SU-DHL-6 (cell line): ENCODE measurements around the gene BNC2.
"Not testable (repeated sequence)": the region's sequence is repeated elsewhere in the genome, so short reads cannot be mapped to it uniquely, and the experiment has no call there.

Experiments used
- H2AFZ ChIP-seq: fragments of 200-600 bp; sonication (generic); 2 replicates; pipeline ENCODE4 v1.6.1; 2014; ENCODE audit warnings: low read depth, mild to moderate bottlenecking, moderate library complexity, mixed read lengths, antibody characterized with exemption, low read length; ENCODE audit not compliant: severe bottlenecking
- H3F3A ChIP-seq: fragments of 200-600 bp; shearing (Covaris generic); 2 replicates; pipeline ENCODE4 v1.6.0; 2016; ENCODE audit warnings: antibody characterized with exemption, mild to moderate bottlenecking; ENCODE audit not compliant: insufficient read depth
- H3K27ac ChIP-seq: fragments of 200-600 bp; sonication (generic); 2 replicates; pipeline ENCODE4 v1.5.1; 2016; ENCODE audit warnings: low read depth, mild to moderate bottlenecking, low read length, moderate library complexity, mixed read lengths
- H3K27me3 ChIP-seq: fragments of 200-600 bp; sonication (generic), shearing (Covaris generic); 2 replicates; pipeline ENCODE4 v1.6.0; 2014; ENCODE audit warnings: mild to moderate bottlenecking, low read length
- H3K36me3 ChIP-seq: fragments of 200-600 bp; sonication (generic); 2 replicates; pipeline ENCODE4 v1.6.1; 2014; ENCODE audit warnings: mild to moderate bottlenecking, low read length, mixed read lengths
- H3K4me2 ChIP-seq: fragments of 300-600, 200-600 bp; shearing (Covaris generic), sonication (generic); 2 replicates; pipeline ENCODE4 v1.6.0; 2014; ENCODE audit warnings: low read length, low read depth, mild to moderate bottlenecking; ENCODE audit not compliant: poor library complexity, severe bottlenecking
- H3K4me3 ChIP-seq: fragments of 200-600 bp; sonication (generic); 2 replicates; pipeline ENCODE4 v1.5.1; 2014; ENCODE audit warnings: antibody characterized with exemption, low read length, mild to moderate bottlenecking, mixed read lengths; ENCODE audit not compliant: insufficient read depth, poor library complexity, severe bottlenecking
- H3K79me2 ChIP-seq: fragments of 200-600 bp; sonication (generic); 2 replicates; pipeline ENCODE4 v1.6.1; 2014; ENCODE audit warnings: mild to moderate bottlenecking, low read length, moderate library complexity; ENCODE audit not compliant: insufficient read depth
- H3K9ac ChIP-seq: fragments of 200-600 bp; sonication (generic); 2 replicates; pipeline ENCODE4 v1.7.0; 2014; ENCODE audit warnings: mild to moderate bottlenecking, low read length
- H3K9me2 ChIP-seq: fragments of 200-600 bp; sonication (generic); replicated peaks from 2 replicates; pipeline ENCODE4 v1.6.1; 2014; ENCODE audit warnings: low read length; ENCODE audit not compliant: insufficient read depth
- H3K9me3 ChIP-seq: fragments of 200-600 bp; sonication (generic); 2 replicates; pipeline ENCODE4 v1.6.1; 2014; ENCODE audit warnings: low read length, mixed read lengths; ENCODE audit not compliant: insufficient read depth
- H4K20me1 ChIP-seq: fragments of 200-600 bp; sonication (generic); 2 replicates; pipeline ENCODE4 v1.6.1; 2014; ENCODE audit warnings: low read depth, mild to moderate bottlenecking, antibody characterized with exemption, low read length, moderate library complexity, mixed read lengths
- EZH2phosphoT487 ChIP-seq: fragments of 200-600 bp; sonication (generic), shearing (Covaris generic); conservative IDR thresholded peaks from 2 replicates; pipeline ENCODE4 v1.6.1; 2018; ENCODE audit warnings: mild to moderate bottlenecking, antibody characterized with exemption, low read length, moderate library complexity, mixed read lengths
- TF ChIP-seq, protein P1 (sequence below): fragments of 200-600 bp; sonication (generic); IDR thresholded peaks from one replicate; pipeline ENCODE4 v1.5.1; 2017; ENCODE audit warnings: antibody characterized with exemption, mild to moderate bottlenecking, low read length, moderate library complexity; ENCODE audit not compliant: insufficient read depth, poor library complexity, severe bottlenecking

BNC2 gene

DNA sequence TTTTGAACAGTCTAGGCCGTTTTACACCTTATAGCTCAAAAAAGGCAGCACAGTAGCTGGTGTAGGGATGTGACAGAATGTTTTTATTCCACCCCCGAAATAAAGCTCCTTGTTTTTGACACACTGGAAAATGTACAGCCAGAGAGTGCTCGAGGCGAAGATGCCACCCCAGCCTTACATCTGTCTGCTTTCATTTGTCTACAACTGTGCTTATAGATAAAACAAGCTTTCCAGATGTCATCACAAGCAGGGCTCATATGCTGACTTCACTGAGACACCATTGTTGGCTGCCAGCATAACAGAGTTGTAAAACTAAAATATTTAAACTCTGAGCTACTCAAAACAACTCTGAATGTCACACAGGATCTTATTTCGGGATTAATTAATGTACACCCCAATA is 386.3 kb downstream of the BNC2 start:
- Histone ChIP-seq H2AFZ (no peak overlapping the region), H3K4me2 (no peak overlapping the region), H4K20me1 (no peaks in the 10 kb centered on the region), H3K9me2 (no peaks in the 10 kb centered on the region), H3K9ac (no peak overlapping the region), H3K79me2 (no peaks in the 10 kb centered on the region), H3K36me3 (no peaks in the 10 kb centered on the region), H3F3A (no peaks in the 10 kb centered on the region), H3K27me3 (no peaks in the 10 kb centered on the region; the same call in 1 of the 2 replicates), H3K4me3 (no peak overlapping the region), H3K9me3 (no peaks in the 10 kb centered on the region), H3K27ac (no peak overlapping the region)
- no peak for TF ChIP-seq EZH2phosphoT487

DNA sequence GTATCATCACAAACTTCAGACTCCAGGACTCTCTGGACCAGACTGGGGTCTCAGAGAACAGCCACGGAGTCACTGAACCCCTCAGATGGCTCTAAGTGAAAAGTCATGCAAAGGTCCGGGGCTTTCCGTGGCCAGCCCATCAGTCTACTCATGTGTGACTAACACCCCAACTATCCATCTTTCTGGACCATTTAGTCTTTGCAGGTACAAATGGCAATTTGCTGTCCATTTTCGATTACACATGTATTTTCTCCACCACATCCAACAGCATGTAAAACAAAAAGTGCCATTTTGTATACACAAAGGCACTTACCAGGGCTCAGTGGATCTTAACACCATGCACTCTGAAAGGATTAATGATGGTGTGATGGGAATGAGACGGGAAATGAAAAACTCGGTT is 387.7 kb downstream of the BNC2 start:
- no peak overlapping the region for H3K4me2 ChIP-seq
- H3K9me2 ChIP-seq = no peaks in the 10 kb centered on the region
- H3F3A ChIP-seq = no peaks in the 10 kb centered on the region
- TF ChIP-seq, protein P1, sequence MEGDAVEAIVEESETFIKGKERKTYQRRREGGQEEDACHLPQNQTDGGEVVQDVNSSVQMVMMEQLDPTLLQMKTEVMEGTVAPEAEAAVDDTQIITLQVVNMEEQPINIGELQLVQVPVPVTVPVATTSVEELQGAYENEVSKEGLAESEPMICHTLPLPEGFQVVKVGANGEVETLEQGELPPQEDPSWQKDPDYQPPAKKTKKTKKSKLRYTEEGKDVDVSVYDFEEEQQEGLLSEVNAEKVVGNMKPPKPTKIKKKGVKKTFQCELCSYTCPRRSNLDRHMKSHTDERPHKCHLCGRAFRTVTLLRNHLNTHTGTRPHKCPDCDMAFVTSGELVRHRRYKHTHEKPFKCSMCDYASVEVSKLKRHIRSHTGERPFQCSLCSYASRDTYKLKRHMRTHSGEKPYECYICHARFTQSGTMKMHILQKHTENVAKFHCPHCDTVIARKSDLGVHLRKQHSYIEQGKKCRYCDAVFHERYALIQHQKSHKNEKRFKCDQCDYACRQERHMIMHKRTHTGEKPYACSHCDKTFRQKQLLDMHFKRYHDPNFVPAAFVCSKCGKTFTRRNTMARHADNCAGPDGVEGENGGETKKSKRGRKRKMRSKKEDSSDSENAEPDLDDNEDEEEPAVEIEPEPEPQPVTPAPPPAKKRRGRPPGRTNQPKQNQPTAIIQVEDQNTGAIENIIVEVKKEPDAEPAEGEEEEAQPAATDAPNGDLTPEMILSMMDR = no peak
- TF ChIP-seq EZH2phosphoT487 = no peak
- H3K9ac ChIP-seq = no peak overlapping the region
- H2AFZ ChIP-seq = no peak overlapping the region
- H3K4me3 ChIP-seq = no peak overlapping the region
- H3K27me3 ChIP-seq = no peaks in the 10 kb centered on the region; the same call in 1 of the 2 replicates
- no peaks in the 10 kb centered on the region for H3K36me3 ChIP-seq
- no peaks in the 10 kb centered on the region for H3K79me2 ChIP-seq
- no peaks in the 10 kb centered on the region for H3K9me3 ChIP-seq
- H3K27ac ChIP-seq = no peak overlapping the region
- H4K20me1 ChIP-seq = no peaks in the 10 kb centered on the region

DNA sequence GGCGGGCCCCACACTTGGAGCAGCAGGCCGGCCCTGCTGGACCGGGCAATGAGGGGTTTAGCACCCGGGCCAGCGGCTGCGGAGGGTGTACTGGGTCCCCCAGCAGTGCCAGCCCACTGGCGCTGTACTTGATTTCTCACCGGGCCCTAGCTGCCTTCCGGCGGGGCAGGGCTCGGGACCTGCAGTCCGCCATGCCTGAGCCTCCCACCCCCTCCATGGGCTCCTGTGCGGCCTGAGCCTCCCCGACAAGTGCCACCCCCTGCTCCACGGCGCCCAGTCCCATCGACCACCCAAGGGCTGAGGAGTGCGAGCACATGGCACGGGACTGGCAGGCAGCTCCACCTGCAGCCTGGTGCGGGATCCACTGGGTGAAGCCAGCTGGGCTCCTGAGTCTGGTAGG is 389.9 kb downstream of the BNC2 start:
- H3K27me3 ChIP-seq, H3K27ac ChIP-seq, H2AFZ ChIP-seq, H3K9me2 ChIP-seq, H3F3A ChIP-seq, H3K36me3 ChIP-seq, H3K9me3 ChIP-seq, H3K79me2 ChIP-seq, H3K4me3 ChIP-seq, H3K9ac ChIP-seq, H3K4me2 ChIP-seq, H4K20me1 ChIP-seq: not testable (repeated sequence)

DNA sequence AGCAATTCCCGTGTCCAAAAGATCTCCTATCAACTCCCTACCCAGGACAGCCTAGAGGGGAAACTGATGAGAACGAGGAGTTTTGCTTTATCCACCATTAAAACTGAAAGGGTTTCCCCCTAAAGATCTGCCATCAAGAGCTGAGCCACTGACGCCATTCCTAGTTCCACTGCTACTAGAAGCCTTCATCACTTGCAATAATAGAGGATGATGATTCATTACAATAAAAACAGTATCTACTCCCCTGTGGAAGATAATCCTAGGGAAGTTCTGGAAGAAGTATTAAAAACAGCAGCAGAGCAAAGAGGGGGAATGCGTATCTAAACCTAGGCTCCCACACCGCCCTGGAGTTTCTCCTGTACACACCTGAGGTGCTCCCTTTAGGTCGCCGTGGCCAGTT is 394.5 kb downstream of the BNC2 start:
- no peaks in the 10 kb centered on the region for H3K9me2 ChIP-seq
- H3K9me3 ChIP-seq = no peaks in the 10 kb centered on the region
- no peaks in the 10 kb centered on the region for H3F3A ChIP-seq
- no peaks in the 10 kb centered on the region for H3K27me3 ChIP-seq
- H3K9ac ChIP-seq = no peak overlapping the region
- TF ChIP-seq EZH2phosphoT487 = no peak
- TF ChIP-seq, protein P1 = no peak
- no peaks in the 10 kb centered on the region for H3K79me2 ChIP-seq
- H4K20me1 ChIP-seq = no peaks in the 10 kb centered on the region
- no peaks in the 10 kb centered on the region for H3K36me3 ChIP-seq
- H3K27ac ChIP-seq = no peak overlapping the region
- no peak overlapping the region for H3K4me3 ChIP-seq
- H2AFZ ChIP-seq = no peak overlapping the region
- no peak overlapping the region for H3K4me2 ChIP-seq
